ENCODE results near the gene NDUFC1. TPM values are rescaled to one million over a fixed set of nuclear protein-coding genes. Genes with fewer than 3 reads are reported as not detected.
"Not testable (repeated sequence)": the region's sequence is repeated elsewhere in the genome, so short reads cannot be mapped to it uniquely, and the experiment has no call there.

Gene NDUFC1
- total and polyA plus RNA-seq, 4 donors = 12.4 to 192 (median 50.8) TPM

DNA sequence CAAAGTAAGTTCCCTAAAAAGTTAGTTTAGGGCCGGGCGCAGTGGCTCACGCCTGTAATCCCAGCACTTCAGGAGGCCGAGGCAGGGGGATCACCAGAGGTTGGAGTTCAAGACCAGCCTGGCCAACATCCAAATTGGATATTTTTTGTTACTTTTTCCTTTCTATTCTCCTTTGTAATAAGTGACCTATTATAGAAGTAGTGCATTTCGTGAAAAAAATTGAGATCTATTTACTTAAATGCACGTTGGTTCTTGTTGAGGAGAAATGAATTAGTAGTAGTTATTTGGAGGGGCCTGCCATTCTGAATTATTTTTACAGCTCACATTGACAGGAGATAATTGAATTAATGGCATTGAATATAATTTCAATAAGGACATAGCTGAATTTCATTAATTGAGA is 22.3 kb upstream of the NDUFC1 start:
- TF ChIP-seq SP1 (IDR thresholded peaks at IDR 0.05) (no peak), YY1 (IDR thresholded peaks at IDR 0.05) (no peak)
- no peak overlapping the region for H3K27ac ChIP-seq (ENCODE audit: low read depth in 1 of 2, low read length in 2 of 2)
- H3K36me3 ChIP-seq (ENCODE audit: control insufficient read depth in 4 of 4, insufficient read depth in 3 of 4, low read depth in 1 of 4, low read length in 3 of 4) = no peaks in the 10 kb centered on the region
- H3K9ac ChIP-seq (ENCODE audit: low read depth in 1 of 2, low read length in 2 of 2) = no peak overlapping the region
- peaks cover 0 to 5% (median 3%) of the 10 kb centered on the region in 4 donors for H3K4me1 ChIP-seq (ENCODE audit: control insufficient read depth in 4 of 4, insufficient read depth in 4 of 4, low read length in 3 of 4)
- WGBS = 68% methylated on average over 6 of the region's 6 CpGs
- DNase-seq (ENCODE audit: low spot score) = no peak
- no peak overlapping the region for H3K4me3 ChIP-seq (ENCODE audit: low read depth in 1 of 3, low read length in 3 of 3)
- H3K9me3 ChIP-seq (ENCODE audit: control insufficient read depth in 4 of 4, low read length in 3 of 4) = no peaks in the 10 kb centered on the region
- no peaks in the 10 kb centered on the region for H3K27me3 ChIP-seq (ENCODE audit: control insufficient read depth in 4 of 4, insufficient read depth in 4 of 4, low read length in 3 of 4)

DNA sequence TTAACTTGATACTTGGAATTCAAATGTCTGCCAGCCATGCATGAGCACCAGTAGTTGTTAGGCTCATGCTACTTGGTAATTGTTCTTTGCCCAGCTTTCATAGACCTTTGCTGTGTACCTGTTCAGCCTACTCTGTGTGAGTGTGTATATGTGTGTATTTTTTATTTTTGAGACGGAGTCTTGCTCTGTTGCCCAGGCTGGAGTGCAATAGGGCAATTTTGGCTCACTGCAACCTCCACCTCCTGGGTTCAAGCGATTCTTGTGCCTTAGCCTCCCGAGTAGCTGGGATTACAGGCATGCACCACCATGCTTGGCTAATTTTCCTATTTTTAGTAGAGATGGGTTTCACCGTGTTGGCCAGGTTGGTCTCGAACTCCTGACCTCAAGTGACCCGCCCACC is 20.3 kb upstream of the NDUFC1 start:
- 94% methylated on average over 6 of the region's 6 CpGs for WGBS
- not testable (repeated sequence) for H3K4me1 ChIP-seq (ENCODE audit: control insufficient read depth in 4 of 4, insufficient read depth in 4 of 4, low read length in 3 of 4); H3K9ac ChIP-seq (ENCODE audit: low read depth in 1 of 2, low read length in 2 of 2)

GRCh38 chr4:139322070-139322469 is 19.8 kb upstream of the NDUFC1 start:
- H3K27me3 ChIP-seq (ENCODE audit: control insufficient read depth in 4 of 4, insufficient read depth in 4 of 4, low read length in 3 of 4); H3K4me3 ChIP-seq (ENCODE audit: low read depth in 1 of 3, low read length in 3 of 3); H3K36me3 ChIP-seq (ENCODE audit: control insufficient read depth in 4 of 4, insufficient read depth in 3 of 4, low read depth in 1 of 4, low read length in 3 of 4); H3K9ac ChIP-seq (ENCODE audit: low read depth in 1 of 2, low read length in 2 of 2); DNase-seq (ENCODE audit: low spot score); H3K4me1 ChIP-seq (ENCODE audit: control insufficient read depth in 4 of 4, insufficient read depth in 4 of 4, low read length in 3 of 4); H3K27ac ChIP-seq (ENCODE audit: low read depth in 1 of 2, low read length in 2 of 2); H3K9me3 ChIP-seq (ENCODE audit: control insufficient read depth in 4 of 4, low read length in 3 of 4): not testable (repeated sequence)
- 55% methylated on average over 1 of the region's 1 CpG for WGBS

More for the DNA sequence above, 20.3 kb upstream of the NDUFC1 start:
- H3K4me3 ChIP-seq (ENCODE audit: low read depth in 1 of 3, low read length in 3 of 3); H3K27me3 ChIP-seq (ENCODE audit: control insufficient read depth in 4 of 4, insufficient read depth in 4 of 4, low read length in 3 of 4); H3K36me3 ChIP-seq (ENCODE audit: control insufficient read depth in 4 of 4, insufficient read depth in 3 of 4, low read depth in 1 of 4, low read length in 3 of 4); DNase-seq (ENCODE audit: low spot score); H3K27ac ChIP-seq (ENCODE audit: low read depth in 1 of 2, low read length in 2 of 2); H3K9me3 ChIP-seq (ENCODE audit: control insufficient read depth in 4 of 4, low read length in 3 of 4): not testable (repeated sequence)

DNA sequence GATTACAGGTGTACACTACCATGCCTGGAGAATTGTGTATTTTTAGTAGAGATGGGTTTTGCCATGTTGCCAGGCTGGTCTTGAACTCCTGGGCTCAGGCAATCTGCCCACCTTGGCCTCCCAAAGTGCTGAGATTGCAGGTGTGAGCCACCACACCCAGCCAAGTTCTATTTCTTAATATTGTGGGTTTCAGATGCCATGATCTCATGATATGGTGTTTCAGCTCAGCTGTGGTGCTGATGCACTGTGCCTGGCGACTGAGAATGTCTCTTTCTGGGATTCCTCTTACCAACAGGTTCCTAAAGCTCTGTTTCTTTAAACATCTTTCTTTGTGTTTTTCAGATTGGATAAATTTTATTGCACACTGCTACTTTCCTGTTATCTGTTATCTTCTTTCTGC is 17.3 kb upstream of the NDUFC1 start:
- H3K27ac ChIP-seq (ENCODE audit: low read depth in 1 of 2, low read length in 2 of 2) = no peak overlapping the region
- no peaks in the 10 kb centered on the region for H3K36me3 ChIP-seq (ENCODE audit: control insufficient read depth in 4 of 4, insufficient read depth in 3 of 4, low read depth in 1 of 4, low read length in 3 of 4)
- H3K27me3 ChIP-seq (ENCODE audit: control insufficient read depth in 4 of 4, insufficient read depth in 4 of 4, low read length in 3 of 4) = no peaks in the 10 kb centered on the region
- TF ChIP-seq, protein P1, sequence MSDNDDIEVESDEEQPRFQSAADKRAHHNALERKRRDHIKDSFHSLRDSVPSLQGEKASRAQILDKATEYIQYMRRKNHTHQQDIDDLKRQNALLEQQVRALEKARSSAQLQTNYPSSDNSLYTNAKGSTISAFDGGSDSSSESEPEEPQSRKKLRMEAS (IDR thresholded peaks at IDR 0.05) = no peak
- TF ChIP-seq, protein P2, sequence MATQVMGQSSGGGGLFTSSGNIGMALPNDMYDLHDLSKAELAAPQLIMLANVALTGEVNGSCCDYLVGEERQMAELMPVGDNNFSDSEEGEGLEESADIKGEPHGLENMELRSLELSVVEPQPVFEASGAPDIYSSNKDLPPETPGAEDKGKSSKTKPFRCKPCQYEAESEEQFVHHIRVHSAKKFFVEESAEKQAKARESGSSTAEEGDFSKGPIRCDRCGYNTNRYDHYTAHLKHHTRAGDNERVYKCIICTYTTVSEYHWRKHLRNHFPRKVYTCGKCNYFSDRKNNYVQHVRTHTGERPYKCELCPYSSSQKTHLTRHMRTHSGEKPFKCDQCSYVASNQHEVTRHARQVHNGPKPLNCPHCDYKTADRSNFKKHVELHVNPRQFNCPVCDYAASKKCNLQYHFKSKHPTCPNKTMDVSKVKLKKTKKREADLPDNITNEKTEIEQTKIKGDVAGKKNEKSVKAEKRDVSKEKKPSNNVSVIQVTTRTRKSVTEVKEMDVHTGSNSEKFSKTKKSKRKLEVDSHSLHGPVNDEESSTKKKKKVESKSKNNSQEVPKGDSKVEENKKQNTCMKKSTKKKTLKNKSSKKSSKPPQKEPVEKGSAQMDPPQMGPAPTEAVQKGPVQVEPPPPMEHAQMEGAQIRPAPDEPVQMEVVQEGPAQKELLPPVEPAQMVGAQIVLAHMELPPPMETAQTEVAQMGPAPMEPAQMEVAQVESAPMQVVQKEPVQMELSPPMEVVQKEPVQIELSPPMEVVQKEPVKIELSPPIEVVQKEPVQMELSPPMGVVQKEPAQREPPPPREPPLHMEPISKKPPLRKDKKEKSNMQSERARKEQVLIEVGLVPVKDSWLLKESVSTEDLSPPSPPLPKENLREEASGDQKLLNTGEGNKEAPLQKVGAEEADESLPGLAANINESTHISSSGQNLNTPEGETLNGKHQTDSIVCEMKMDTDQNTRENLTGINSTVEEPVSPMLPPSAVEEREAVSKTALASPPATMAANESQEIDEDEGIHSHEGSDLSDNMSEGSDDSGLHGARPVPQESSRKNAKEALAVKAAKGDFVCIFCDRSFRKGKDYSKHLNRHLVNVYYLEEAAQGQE (IDR thresholded peaks at IDR 0.05) = no peak
- TF ChIP-seq SP1 (IDR thresholded peaks at IDR 0.05) (no peak), RXRA (IDR thresholded peaks at IDR 0.05) (no peak), RAD21 (IDR thresholded peaks at IDR 0.05) (no peak), CTCF (IDR thresholded peaks at IDR 0.05; ENCODE audit: low read depth, low read length, missing input control) (no peak), HNF4A (conservative IDR thresholded peaks at IDR 0.05) (no peak), FOXA2 (IDR thresholded peaks at IDR 0.05) (no peak), HNF4G (IDR thresholded peaks at IDR 0.05) (no peak), TAF1 (conservative IDR thresholded peaks at IDR 0.05) (no peak), NR2F2 (IDR thresholded peaks at IDR 0.05) (no peak), EGR1 (IDR thresholded peaks at IDR 0.05; ENCODE audit: low read depth in 2 of 2) (no peak), YY1 (IDR thresholded peaks at IDR 0.05) (no peak), GABPA (IDR thresholded peaks at IDR 0.05 in 1 of 2, conservative IDR thresholded peaks at IDR 0.05 in 1 of 2) (no peak), FOXA1 (IDR thresholded peaks at IDR 0.05) (no peak), JUND (IDR thresholded peaks at IDR 0.05) (no peak)
- TF ChIP-seq, protein P3, sequence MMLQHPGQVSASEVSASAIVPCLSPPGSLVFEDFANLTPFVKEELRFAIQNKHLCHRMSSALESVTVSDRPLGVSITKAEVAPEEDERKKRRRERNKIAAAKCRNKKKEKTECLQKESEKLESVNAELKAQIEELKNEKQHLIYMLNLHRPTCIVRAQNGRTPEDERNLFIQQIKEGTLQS (IDR thresholded peaks at IDR 0.05) = no peak
- TF ChIP-seq, protein P4, sequence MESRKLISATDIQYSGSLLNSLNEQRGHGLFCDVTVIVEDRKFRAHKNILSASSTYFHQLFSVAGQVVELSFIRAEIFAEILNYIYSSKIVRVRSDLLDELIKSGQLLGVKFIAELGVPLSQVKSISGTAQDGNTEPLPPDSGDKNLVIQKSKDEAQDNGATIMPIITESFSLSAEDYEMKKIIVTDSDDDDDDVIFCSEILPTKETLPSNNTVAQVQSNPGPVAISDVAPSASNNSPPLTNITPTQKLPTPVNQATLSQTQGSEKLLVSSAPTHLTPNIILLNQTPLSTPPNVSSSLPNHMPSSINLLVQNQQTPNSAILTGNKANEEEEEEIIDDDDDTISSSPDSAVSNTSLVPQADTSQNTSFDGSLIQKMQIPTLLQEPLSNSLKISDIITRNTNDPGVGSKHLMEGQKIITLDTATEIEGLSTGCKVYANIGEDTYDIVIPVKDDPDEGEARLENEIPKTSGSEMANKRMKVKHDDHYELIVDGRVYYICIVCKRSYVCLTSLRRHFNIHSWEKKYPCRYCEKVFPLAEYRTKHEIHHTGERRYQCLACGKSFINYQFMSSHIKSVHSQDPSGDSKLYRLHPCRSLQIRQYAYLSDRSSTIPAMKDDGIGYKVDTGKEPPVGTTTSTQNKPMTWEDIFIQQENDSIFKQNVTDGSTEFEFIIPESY (IDR thresholded peaks at IDR 0.05) = no peak
- H3K4me3 ChIP-seq (ENCODE audit: low read depth in 1 of 3, low read length in 3 of 3) = no peak overlapping the region
- 95% methylated on average over 1 of the region's 1 CpG for WGBS
- no peak overlapping the region for H3K9ac ChIP-seq (ENCODE audit: low read depth in 1 of 2, low read length in 2 of 2)
- no peaks in the 10 kb centered on the region for H3K9me3 ChIP-seq (ENCODE audit: control insufficient read depth in 4 of 4, low read length in 3 of 4)
- DNase-seq (ENCODE audit: low spot score) = no peak
- peaks cover 1 to 5% (median 4%) of the 10 kb centered on the region in 4 donors for H3K4me1 ChIP-seq (ENCODE audit: control insufficient read depth in 4 of 4, insufficient read depth in 4 of 4, low read length in 3 of 4)

Data from liver (tissue), 9 donors.